Neural progenitor cell (in vitro differentiated cells): Measurements from ENCODE around the gene SENP2. TPM values are rescaled to one million over a fixed set of nuclear protein-coding genes. Genes with fewer than 3 reads are reported as not detected.

Source experiments
- DNase-seq: peaks from one replicate; pipeline ENCODE4 v3.0.0-alpha.2; 2016; ENCODE audit warnings: low spot score
- H2AFZ ChIP-seq: fragments of 200-600 bp; sonication (generic); replicated peaks from 2 replicates; pipeline ENCODE4 v1.6.1; 2016; ENCODE audit warnings: antibody characterized with exemption
- H3F3A ChIP-seq: fragments of 200-600 bp; sonication (generic); 2 replicates; pipeline ENCODE4 v1.6.1; 2016; ENCODE audit warnings: antibody characterized with exemption, low read depth
- H3K27ac ChIP-seq: fragments of 200-600 bp; sonication (generic); 2 replicates; pipeline ENCODE4 v1.5.1; 2016; ENCODE audit warnings: mild to moderate bottlenecking
- H3K27me3 ChIP-seq: fragments of 200-600 bp; sonication (generic); 2 replicates; pipeline ENCODE4 v1.6.1; 2016; ENCODE audit warnings: mild to moderate bottlenecking, moderate library complexity
- H3K36me3 ChIP-seq: fragments of 200-600 bp; sonication (generic); 2 replicates; pipeline ENCODE4 v1.5.1; 2016
- H3K4me1 ChIP-seq: fragments of 200-600 bp; sonication (generic); 2 replicates; pipeline ENCODE4 v1.6.1; 2016; ENCODE audit warnings: mixed run types
- H3K4me2 ChIP-seq: fragments of 200-600 bp; sonication (generic); 2 replicates; pipeline ENCODE4 v1.6.1; 2016
- H3K4me3 ChIP-seq: fragments of 200-600 bp; sonication (generic); 2 replicates; pipeline ENCODE4 v1.5.1; 2016
- H3K79me2 ChIP-seq: fragments of 200-600 bp; sonication (generic); 2 replicates; pipeline ENCODE4 v1.6.1; 2016; ENCODE audit warnings: low read depth
- H3K9ac ChIP-seq: fragments of 200-600 bp; sonication (generic); 2 replicates; pipeline ENCODE4 v1.6.1; 2016
- H3K9me3 ChIP-seq: fragments of 200-600 bp; sonication (generic); 2 replicates; pipeline ENCODE4 v1.5.1; 2016; ENCODE audit warnings: low read depth
- H4K20me1 ChIP-seq: fragments of 200-600 bp; sonication (generic); 2 replicates; pipeline ENCODE4 v1.6.1; 2016; ENCODE audit warnings: low read depth
- H3K27ac Mint-ChIP-seq: 3 replicates; pipeline ENCODE4 v1.8.0; 2021; ENCODE audit warnings: mixed read lengths
- H3K27me3 Mint-ChIP-seq: 2 replicates; pipeline ENCODE4 v1.8.0; 2022; ENCODE audit warnings: low read depth, mild to moderate bottlenecking, inconsistent platforms, moderate library complexity, mixed read lengths; ENCODE audit not compliant: insufficient read depth
- H3K36me3 Mint-ChIP-seq: 3 replicates; pipeline ENCODE4 v1.8.0; 2021; ENCODE audit warnings: mixed read lengths
- H3K4me1 Mint-ChIP-seq: 3 replicates; pipeline ENCODE4 v1.8.0; 2021; ENCODE audit warnings: mixed read lengths
- H3K4me3 Mint-ChIP-seq: 3 replicates; pipeline ENCODE4 v1.8.0; 2021; ENCODE audit warnings: mild to moderate bottlenecking, moderate library complexity, mixed read lengths
- H3K9me3 Mint-ChIP-seq: 3 replicates; pipeline ENCODE4 v1.8.0; 2020; ENCODE audit warnings: mixed read lengths
- EZH2 ChIP-seq: fragments of 200-600 bp; sonication (generic); IDR thresholded peaks from 2 replicates; pipeline ENCODE4 v1.6.1; 2017; ENCODE audit warnings: antibody characterized with exemption, mild to moderate bottlenecking, moderate library complexity
- EZH2phosphoT487 ChIP-seq: fragments of 200-600 bp; sonication (generic); IDR thresholded peaks from 2 replicates; pipeline ENCODE4 v1.6.1; 2017; ENCODE audit warnings: antibody characterized with exemption
- total RNA-seq: library from RNA; depleted of rRNA; stranded (reverse); fragments of >200 nt; gene quantifications from 2 replicates; pipeline ENCODE4 v1.2.3, GENCODE V29; 2015; ENCODE audit warnings: low replicate concordance
- TF ChIP-seq, protein P1 (sequence below): fragments of 200-600 bp; sonication (generic); IDR thresholded peaks from 2 replicates; pipeline ENCODE4 v1.5.1; 2017; ENCODE audit warnings: antibody characterized with exemption, mild to moderate bottlenecking

The SENP2 gene
- total RNA-seq, 1 donor from 2014 or later = 48.4 TPM

GRCh38 chr3:185583925-185584324 is 2.2 kb upstream of the SENP2 start:
- Histone ChIP-seq H3K36me3 (no peaks in the 10 kb centered on the region), H3K79me2 (peaks cover 52% of the 10 kb centered on the region), H2AFZ (peak overlapping the region; percentile 65), H3K4me2 (peak overlapping the region; percentile 43), H3K4me3 (no peak overlapping the region), H3K9me3 (no peaks in the 10 kb centered on the region), H3K27me3 (no peaks in the 10 kb centered on the region), H3K4me1 (peaks cover 18% of the 10 kb centered on the region), H3F3A (peaks cover 67% of the 10 kb centered on the region), H4K20me1 (peaks cover 8% of the 10 kb centered on the region), H3K9ac (no peak overlapping the region), H3K27ac (peak overlapping the region; percentile 33)
- no peak for TF ChIP-seq EZH2
- TF ChIP-seq, protein P1, sequence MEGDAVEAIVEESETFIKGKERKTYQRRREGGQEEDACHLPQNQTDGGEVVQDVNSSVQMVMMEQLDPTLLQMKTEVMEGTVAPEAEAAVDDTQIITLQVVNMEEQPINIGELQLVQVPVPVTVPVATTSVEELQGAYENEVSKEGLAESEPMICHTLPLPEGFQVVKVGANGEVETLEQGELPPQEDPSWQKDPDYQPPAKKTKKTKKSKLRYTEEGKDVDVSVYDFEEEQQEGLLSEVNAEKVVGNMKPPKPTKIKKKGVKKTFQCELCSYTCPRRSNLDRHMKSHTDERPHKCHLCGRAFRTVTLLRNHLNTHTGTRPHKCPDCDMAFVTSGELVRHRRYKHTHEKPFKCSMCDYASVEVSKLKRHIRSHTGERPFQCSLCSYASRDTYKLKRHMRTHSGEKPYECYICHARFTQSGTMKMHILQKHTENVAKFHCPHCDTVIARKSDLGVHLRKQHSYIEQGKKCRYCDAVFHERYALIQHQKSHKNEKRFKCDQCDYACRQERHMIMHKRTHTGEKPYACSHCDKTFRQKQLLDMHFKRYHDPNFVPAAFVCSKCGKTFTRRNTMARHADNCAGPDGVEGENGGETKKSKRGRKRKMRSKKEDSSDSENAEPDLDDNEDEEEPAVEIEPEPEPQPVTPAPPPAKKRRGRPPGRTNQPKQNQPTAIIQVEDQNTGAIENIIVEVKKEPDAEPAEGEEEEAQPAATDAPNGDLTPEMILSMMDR = no peak
- no peak for TF ChIP-seq EZH2phosphoT487
- Mint-ChIP-seq H3K27ac (peak overlapping the region; percentile 78), H3K4me3 (no peak overlapping the region), H3K27me3 (peaks cover 4% of the 10 kb centered on the region), H3K36me3 (no peaks in the 10 kb centered on the region), H3K4me1 (peaks cover 23% of the 10 kb centered on the region), H3K9me3 (no peaks in the 10 kb centered on the region)
- peak; percentile 27 for DNase-seq

DNA sequence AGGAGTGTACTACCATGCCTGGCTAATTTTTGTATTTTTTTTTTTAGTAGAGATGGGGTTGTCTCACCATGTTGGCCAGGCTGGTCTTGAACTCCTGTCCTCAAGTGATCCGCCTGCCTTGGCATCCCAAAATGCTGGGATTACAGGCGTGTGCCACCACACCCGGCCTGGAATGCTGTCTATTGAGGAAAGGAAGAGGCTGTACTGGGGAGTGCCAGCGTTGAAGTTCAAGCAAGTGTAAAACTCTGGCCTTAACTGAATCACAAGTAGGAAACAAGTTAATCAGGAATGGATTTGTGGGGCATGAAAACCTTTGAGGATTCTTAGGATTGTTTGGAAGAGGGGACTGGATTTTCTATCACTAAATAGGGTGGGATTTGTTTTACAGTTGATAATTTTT is 1.4 kb upstream of the SENP2 start:
- no peak for TF ChIP-seq EZH2
- TF ChIP-seq, protein P1 = no peak
- TF ChIP-seq EZH2phosphoT487 = no peak
- H3K9me3 Mint-ChIP-seq = no peaks in the 10 kb centered on the region
- H3K36me3 ChIP-seq = no peaks in the 10 kb centered on the region
- no peaks in the 10 kb centered on the region for H3K27me3 ChIP-seq
- no peak overlapping the region for H3K4me2 ChIP-seq
- peak overlapping the region; percentile 88 for H3K27ac ChIP-seq
- no peak overlapping the region for H3K9ac ChIP-seq
- DNase-seq = no peak
- no peak overlapping the region for H3K4me3 ChIP-seq
- peaks cover 23% of the 10 kb centered on the region for H3K4me1 Mint-ChIP-seq
- H2AFZ ChIP-seq = no peak overlapping the region
- peaks cover 9% of the 10 kb centered on the region for H4K20me1 ChIP-seq
- H3K79me2 ChIP-seq = peaks cover 60% of the 10 kb centered on the region
- peaks cover 18% of the 10 kb centered on the region for H3K4me1 ChIP-seq
- H3F3A ChIP-seq = peaks cover 67% of the 10 kb centered on the region
- peaks cover 4% of the 10 kb centered on the region for H3K27me3 Mint-ChIP-seq
- H3K9me3 ChIP-seq = no peaks in the 10 kb centered on the region
- H3K27ac Mint-ChIP-seq = peak overlapping the region; percentile 22
- peak overlapping the region; percentile 59 for H3K4me3 Mint-ChIP-seq
- no peaks in the 10 kb centered on the region for H3K36me3 Mint-ChIP-seq

- H4K20me1 ChIP-seq = peaks cover 9% of the 10 kb centered on the region
- no peak for DNase-seq
- peak overlapping the region; percentile 95 for H3K4me3 ChIP-seq
- Mint-ChIP-seq H3K27me3 (peaks cover 4% of the 10 kb centered on the region), H3K4me3 (peak overlapping the region; percentile 91), H3K9me3 (no peaks in the 10 kb centered on the region), H3K36me3 (no peaks in the 10 kb centered on the region), H3K4me1 (peaks cover 23% of the 10 kb centered on the region), H3K27ac (peak overlapping the region; percentile 87)
- H3K79me2 ChIP-seq = peaks cover 68% of the 10 kb centered on the region
- no peaks in the 10 kb centered on the region for H3K9me3 ChIP-seq
- peak overlapping the region; percentile 32 for H3K9ac ChIP-seq
- peaks cover 60% of the 10 kb centered on the region for H3F3A ChIP-seq
- peak overlapping the region; percentile 81 for H3K4me2 ChIP-seq
- no peak for TF ChIP-seq EZH2phosphoT487
- no peak for TF ChIP-seq EZH2
- TF ChIP-seq, protein P1 = no peak
- no peaks in the 10 kb centered on the region for H3K27me3 ChIP-seq
- peak overlapping the region; percentile 88 for H3K27ac ChIP-seq
- H3K4me1 ChIP-seq = peaks cover 18% of the 10 kb centered on the region
- peak overlapping the region; percentile 78 for H2AFZ ChIP-seq
- H3K36me3 ChIP-seq = no peaks in the 10 kb centered on the region
These were observed 607 bp upstream of the SENP2 start for GRCh38 chr3:185585518-185585858.
